RWPE2 (cell line): ENCODE data around the gene KCTD17.

ENCODE experiments used
- ATAC-seq: fragments of 200-7000 bp; cut with Tn5 transposase; 3 replicates; pipeline ENCODE4 v1.9.1; 2021; ENCODE audit warnings: low read depth
- DNase-seq: peaks from one replicate; pipeline ENCODE4 v3.0.0-alpha.2; 2020; ENCODE audit warnings: low spot score
- H3K27ac ChIP-seq: fragments of 450-650 bp; 2 replicates; pipeline ENCODE4 v1.5.1; 2017; ENCODE audit warnings: mild to moderate bottlenecking; ENCODE audit not compliant: poor library complexity, severe bottlenecking
- H3K27me3 ChIP-seq: fragments of 250-450 bp; sonication (Bioruptor Pico); 2 replicates; pipeline ENCODE4 v1.5.1; 2021; ENCODE audit warnings: mild to moderate bottlenecking, moderate library complexity; ENCODE audit not compliant: insufficient read depth, poor library complexity, severe bottlenecking
- H3K36me3 ChIP-seq: fragments of 250-450 bp; sonication (Bioruptor Pico); 2 replicates; pipeline ENCODE4 v1.5.1; 2020; ENCODE audit warnings: low read depth, mild to moderate bottlenecking, moderate library complexity
- H3K4me1 ChIP-seq: fragments of 250-450 bp; sonication (Bioruptor Pico); 2 replicates; pipeline ENCODE4 v1.5.1; 2021; ENCODE audit warnings: mild to moderate bottlenecking, moderate library complexity; ENCODE audit not compliant: insufficient read depth, poor library complexity, severe bottlenecking
- H3K4me3 ChIP-seq: fragments of 250-450 bp; sonication (Bioruptor Pico); 2 replicates; pipeline ENCODE4 v1.5.1; 2021; ENCODE audit warnings: mild to moderate bottlenecking, moderate library complexity; ENCODE audit not compliant: severe bottlenecking
- H3K9me3 ChIP-seq: fragments of 250-450 bp; sonication (Bioruptor Pico); 2 replicates; pipeline ENCODE4 v1.5.1; 2021; ENCODE audit warnings: mild to moderate bottlenecking, moderate library complexity; ENCODE audit not compliant: severe bottlenecking
- TF ChIP-seq, protein P1 (sequence below): fragments of 450-650 bp; IDR thresholded peaks from one replicate; pipeline ENCODE4 v1.5.1; 2017; ENCODE audit warnings: mild to moderate bottlenecking, moderate library complexity; ENCODE audit not compliant: poor library complexity, severe bottlenecking

KCTD17 gene

GRCh38 chr22:37051391-37052385 is at the start of gene KCTD17:
KCTD17 (plus strand) TSS chr22:37051742; CDS start chr22:37051761, 19 bp downstream.
- Histone ChIP-seq H3K9me3 (no peaks in the 10 kb centered on the region), H3K27me3 (no peaks in the 10 kb centered on the region), H3K4me1 (no peaks in the 10 kb centered on the region), H3K36me3 (no peaks in the 10 kb centered on the region), H3K4me3 (peak within 1 kb of the TSS; percentile 74), H3K27ac (no peak within 1 kb of the TSS)
- ATAC-seq (peak; percentile 97), DNase-seq (no peak)
- TF ChIP-seq, protein P1, sequence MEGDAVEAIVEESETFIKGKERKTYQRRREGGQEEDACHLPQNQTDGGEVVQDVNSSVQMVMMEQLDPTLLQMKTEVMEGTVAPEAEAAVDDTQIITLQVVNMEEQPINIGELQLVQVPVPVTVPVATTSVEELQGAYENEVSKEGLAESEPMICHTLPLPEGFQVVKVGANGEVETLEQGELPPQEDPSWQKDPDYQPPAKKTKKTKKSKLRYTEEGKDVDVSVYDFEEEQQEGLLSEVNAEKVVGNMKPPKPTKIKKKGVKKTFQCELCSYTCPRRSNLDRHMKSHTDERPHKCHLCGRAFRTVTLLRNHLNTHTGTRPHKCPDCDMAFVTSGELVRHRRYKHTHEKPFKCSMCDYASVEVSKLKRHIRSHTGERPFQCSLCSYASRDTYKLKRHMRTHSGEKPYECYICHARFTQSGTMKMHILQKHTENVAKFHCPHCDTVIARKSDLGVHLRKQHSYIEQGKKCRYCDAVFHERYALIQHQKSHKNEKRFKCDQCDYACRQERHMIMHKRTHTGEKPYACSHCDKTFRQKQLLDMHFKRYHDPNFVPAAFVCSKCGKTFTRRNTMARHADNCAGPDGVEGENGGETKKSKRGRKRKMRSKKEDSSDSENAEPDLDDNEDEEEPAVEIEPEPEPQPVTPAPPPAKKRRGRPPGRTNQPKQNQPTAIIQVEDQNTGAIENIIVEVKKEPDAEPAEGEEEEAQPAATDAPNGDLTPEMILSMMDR = peak; percentile 11

DNA sequence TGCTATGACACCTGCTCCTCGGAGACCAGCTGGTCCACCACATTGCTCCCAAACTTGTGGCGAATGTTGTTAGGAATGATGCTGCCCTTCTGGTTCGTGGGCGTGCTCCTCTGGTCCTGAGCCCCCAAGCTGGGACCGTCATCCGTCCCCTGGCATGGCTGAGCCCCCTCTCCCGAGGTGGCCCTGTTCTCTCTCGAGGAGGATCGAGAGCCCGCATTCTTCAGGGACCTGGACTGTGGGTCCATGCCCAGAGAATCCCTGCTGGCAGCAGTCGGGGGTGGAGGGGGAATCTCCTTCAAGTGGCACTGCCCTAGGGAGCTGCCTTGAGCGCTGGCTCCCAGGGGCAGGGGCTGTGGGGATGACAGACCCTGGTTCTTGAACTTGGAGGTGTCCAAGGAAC is 49.7 kb upstream of the KCTD17 start:
- Histone ChIP-seq H3K4me1 (peaks cover 7% of the 10 kb centered on the region), H3K4me3 (no peak overlapping the region), H3K36me3 (no peaks in the 10 kb centered on the region), H3K27ac (no peak overlapping the region), H3K27me3 (no peaks in the 10 kb centered on the region), H3K9me3 (no peaks in the 10 kb centered on the region)
- ATAC-seq (no peak), DNase-seq (no peak)
- TF ChIP-seq, protein P1 = no peak

GRCh38 chr22:37002633-37003032 is 48.9 kb upstream of the KCTD17 start:
- TF ChIP-seq, protein P1 = no peak
- H3K27me3 ChIP-seq = no peaks in the 10 kb centered on the region

GRCh38 chr22:37007651-37008050 is 43.9 kb upstream of the KCTD17 start:
- TF ChIP-seq, protein P1 = no peak
- Histone ChIP-seq H3K27me3 (no peaks in the 10 kb centered on the region), H3K9me3 (no peaks in the 10 kb centered on the region), H3K36me3 (no peaks in the 10 kb centered on the region), H3K4me1 (no peaks in the 10 kb centered on the region), H3K27ac (no peak overlapping the region), H3K4me3 (no peak overlapping the region)
- ATAC-seq = no peak
- DNase-seq = no peak

More at GRCh38 chr22:37002633-37003032, 48.9 kb upstream of the KCTD17 start:
- no peak overlapping the region for H3K27ac ChIP-seq
- H3K4me3 ChIP-seq = no peak overlapping the region
- no peak for DNase-seq
- peaks cover 7% of the 10 kb centered on the region for H3K4me1 ChIP-seq
- no peaks in the 10 kb centered on the region for H3K9me3 ChIP-seq
- no peaks in the 10 kb centered on the region for H3K36me3 ChIP-seq
- no peak for ATAC-seq

DNA sequence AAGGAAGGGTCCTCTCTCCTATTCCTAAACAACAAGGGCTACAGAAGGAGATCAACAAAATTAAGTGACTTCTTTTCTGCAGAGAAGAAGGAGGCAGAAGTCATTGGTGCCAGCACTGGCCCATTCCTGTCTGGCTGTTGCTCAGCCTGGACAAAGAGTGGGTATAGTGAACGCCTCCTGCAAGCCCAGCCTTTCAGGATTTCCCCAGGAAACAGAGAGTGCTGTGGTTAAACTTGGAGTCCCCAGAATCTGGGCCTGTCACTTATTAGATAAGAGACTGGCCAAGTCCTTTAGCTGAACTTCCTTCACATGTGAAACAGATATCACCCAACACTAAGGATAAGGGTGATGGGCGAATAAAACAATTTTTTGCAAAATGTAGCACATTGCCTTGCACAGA is 43.2 kb upstream of the KCTD17 start:
- Histone ChIP-seq H3K4me3 (no peak overlapping the region), H3K27me3 (no peaks in the 10 kb centered on the region), H3K4me1 (no peaks in the 10 kb centered on the region), H3K9me3 (no peaks in the 10 kb centered on the region), H3K36me3 (no peaks in the 10 kb centered on the region), H3K27ac (no peak overlapping the region)
- no peak for DNase-seq
- no peak for ATAC-seq
- TF ChIP-seq, protein P1 = no peak
